GM20431 (cell line): Measurements from ENCODE around the gene CMBL.
"Not testable (repeated sequence)": the region's sequence is repeated elsewhere in the genome, so short reads cannot be mapped to it uniquely, and the experiment has no call there.

Experiments used
- in situ Hi-C: fragments of 300-500 bp; cut with MseI, MboI; formaldehyde crosslinking; loops from one replicate; pipeline ENCODE4 v1.15.0; 2020; ENCODE audit warnings: low sequenced_read_pairs; ENCODE audit not compliant: unreplicated experiment

The CMBL gene

GRCh38 chr5:10289991-10290390 is 17.7 kb downstream of the CMBL start:
- in situ Hi-C loops: loop anchor here (25.0 kb wide), 1 partner anchor 122 kb away; no protein-coding TSS in a partner anchor

GRCh38 chr5:10289353-10289752 is 18.3 kb downstream of the CMBL start:
- in situ Hi-C loops: loop anchor here (25.0 kb wide), 1 partner anchor 123 kb away; no protein-coding TSS in a partner anchor

- in situ Hi-C loops: loop anchor here (25.0 kb wide), 1 partner anchor 124 kb away; no protein-coding TSS in a partner anchor
Measured at GRCh38 chr5:10288592-10289219, 19.0 kb downstream of the CMBL start.

- in situ Hi-C loops: loop anchor here (25.0 kb wide), 1 partner anchor 125 kb away; no protein-coding TSS in a partner anchor
Measured at GRCh38 chr5:10286862-10287227, 20.9 kb downstream of the CMBL start.

GRCh38 chr5:10286162-10286861 is 21.4 kb downstream of the CMBL start:
- in situ Hi-C loops: loop anchor here (25.0 kb wide), 1 partner anchor 126 kb away; no protein-coding TSS in a partner anchor

GRCh38 chr5:10285362-10285761 is 22.3 kb downstream of the CMBL start:
- in situ Hi-C loops: loop anchor here (25.0 kb wide), 1 partner anchor 127 kb away; no protein-coding TSS in a partner anchor

- in situ Hi-C loops: loop anchor here (25.0 kb wide), 1 partner anchor 128 kb away; no protein-coding TSS in a partner anchor
Measured at GRCh38 chr5:10283927-10284635, 23.6 kb downstream of the CMBL start.

- in situ Hi-C loops: loop anchor here (25.0 kb wide), 1 partner anchor 132 kb away; no protein-coding TSS in a partner anchor
Measured at GRCh38 chr5:10279925-10280720, 27.6 kb downstream of the CMBL start.

- in situ Hi-C loops: loop anchor here (25.0 kb wide), 1 partner anchor 133 kb away; no protein-coding TSS in a partner anchor
Measured at GRCh38 chr5:10279328-10279727, 28.4 kb downstream of the CMBL start.

GRCh38 chr5:10278658-10279279 is 28.9 kb downstream of the CMBL start:
- in situ Hi-C loops: loop anchor here (25.0 kb wide), 1 partner anchor 134 kb away; no protein-coding TSS in a partner anchor

- in situ Hi-C loops: loop anchor here (25.0 kb wide), 1 partner anchor 134 kb away; no protein-coding TSS in a partner anchor
Measured at GRCh38 chr5:10277773-10278630, 29.7 kb downstream of the CMBL start.

- in situ Hi-C loops: loop anchor here (25.0 kb wide), 1 partner anchor 136 kb away; no protein-coding TSS in a partner anchor
Measured at GRCh38 chr5:10276691-10277090, 31.0 kb downstream of the CMBL start.

GRCh38 chr5:10275991-10276390 is 31.7 kb downstream of the CMBL start:
- in situ Hi-C loops: loop anchor here (25.0 kb wide), 1 partner anchor 136 kb away; no protein-coding TSS in a partner anchor

- in situ Hi-C loops: loop anchor here (25.0 kb wide), 1 partner anchor 137 kb away; no protein-coding TSS in a partner anchor
Measured at GRCh38 chr5:10275460-10275859, 32.2 kb downstream of the CMBL start.

- in situ Hi-C loops: not testable (repeated sequence)
Measured at GRCh38 chr5:10272875-10273209, 34.9 kb downstream of the CMBL start.

GRCh38 chr5:10272053-10272874 is 35.4 kb downstream of the CMBL start:
- in situ Hi-C loops: no loop called here

GRCh38 chr5:10268100-10268499 is 39.6 kb downstream of the CMBL start:
- in situ Hi-C loops: no loop called here
